ENCODE results near the gene MID1IP1.

MID1IP1 gene

DNA sequence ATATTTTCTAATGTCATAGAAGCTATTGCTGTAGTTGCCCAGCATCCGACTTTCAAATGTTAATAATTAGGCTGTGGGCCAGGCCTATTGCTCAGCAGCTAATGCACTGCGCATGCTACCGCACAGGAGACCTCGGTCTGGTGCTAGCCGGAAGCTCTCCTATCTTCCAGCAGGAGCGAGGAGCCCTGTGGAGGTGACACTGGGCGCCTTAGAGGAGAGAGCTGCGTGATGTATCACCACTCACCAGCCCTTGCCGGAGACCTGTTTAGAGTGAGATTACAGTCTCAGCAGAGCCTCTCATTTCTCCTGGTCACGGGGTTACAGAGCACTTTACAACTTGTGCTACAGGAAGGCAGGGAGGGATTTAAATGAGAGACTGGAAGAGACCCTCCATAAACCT lies 31.1 kb upstream of the MID1IP1 start:
- no peak for DNase-seq (ENCODE audit: low read depth, low spot score)
- CTCF ChIA-PET, result interaction anchor here (1.7 kb wide), 1 partner anchor 214 kb away, joined by 4 read pairs; no protein-coding TSS in a partner anchor

DNA sequence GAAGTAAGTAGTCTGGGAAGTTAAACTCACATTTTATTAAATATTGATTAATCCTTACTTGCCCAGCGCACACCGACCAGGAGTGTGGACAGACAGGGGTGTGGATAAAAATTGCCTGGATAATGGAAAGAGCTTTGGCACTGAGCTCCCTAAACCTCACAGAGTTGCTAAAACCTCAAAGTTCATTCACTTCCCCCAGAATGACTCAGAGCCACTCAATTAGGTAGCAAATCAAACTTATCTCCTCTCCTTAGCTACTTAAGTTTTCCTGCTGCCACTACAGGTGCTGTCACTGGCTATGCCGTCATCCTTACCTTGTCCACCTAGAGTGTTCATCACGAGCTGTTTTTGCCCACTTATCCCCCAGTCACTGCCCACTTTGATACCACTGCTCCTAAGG lies 27.0 kb upstream of the MID1IP1 start:
- no peak overlapping the region for H3K4me3 ChIP-seq (ENCODE audit: low read depth, low read length)
- ChIA-PET POLR2A (no interaction called here), CTCF (no interaction called here)
- DNase-seq (ENCODE audit: low read depth, low spot score), result no peak
- TF ChIP-seq, protein P1, sequence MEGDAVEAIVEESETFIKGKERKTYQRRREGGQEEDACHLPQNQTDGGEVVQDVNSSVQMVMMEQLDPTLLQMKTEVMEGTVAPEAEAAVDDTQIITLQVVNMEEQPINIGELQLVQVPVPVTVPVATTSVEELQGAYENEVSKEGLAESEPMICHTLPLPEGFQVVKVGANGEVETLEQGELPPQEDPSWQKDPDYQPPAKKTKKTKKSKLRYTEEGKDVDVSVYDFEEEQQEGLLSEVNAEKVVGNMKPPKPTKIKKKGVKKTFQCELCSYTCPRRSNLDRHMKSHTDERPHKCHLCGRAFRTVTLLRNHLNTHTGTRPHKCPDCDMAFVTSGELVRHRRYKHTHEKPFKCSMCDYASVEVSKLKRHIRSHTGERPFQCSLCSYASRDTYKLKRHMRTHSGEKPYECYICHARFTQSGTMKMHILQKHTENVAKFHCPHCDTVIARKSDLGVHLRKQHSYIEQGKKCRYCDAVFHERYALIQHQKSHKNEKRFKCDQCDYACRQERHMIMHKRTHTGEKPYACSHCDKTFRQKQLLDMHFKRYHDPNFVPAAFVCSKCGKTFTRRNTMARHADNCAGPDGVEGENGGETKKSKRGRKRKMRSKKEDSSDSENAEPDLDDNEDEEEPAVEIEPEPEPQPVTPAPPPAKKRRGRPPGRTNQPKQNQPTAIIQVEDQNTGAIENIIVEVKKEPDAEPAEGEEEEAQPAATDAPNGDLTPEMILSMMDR (IDR thresholded peaks at IDR 0.05; ENCODE audit: insufficient read depth, low read length, missing control alignments), result no peak

More for the DNA sequence above, 31.1 kb upstream of the MID1IP1 start:
- POLR2A ChIA-PET, result no interaction called here
- H3K4me3 ChIP-seq (ENCODE audit: low read depth, low read length), result no peak overlapping the region
- TF ChIP-seq, protein P1 (IDR thresholded peaks at IDR 0.05; ENCODE audit: insufficient read depth, low read length, missing control alignments), result no peak

DNA sequence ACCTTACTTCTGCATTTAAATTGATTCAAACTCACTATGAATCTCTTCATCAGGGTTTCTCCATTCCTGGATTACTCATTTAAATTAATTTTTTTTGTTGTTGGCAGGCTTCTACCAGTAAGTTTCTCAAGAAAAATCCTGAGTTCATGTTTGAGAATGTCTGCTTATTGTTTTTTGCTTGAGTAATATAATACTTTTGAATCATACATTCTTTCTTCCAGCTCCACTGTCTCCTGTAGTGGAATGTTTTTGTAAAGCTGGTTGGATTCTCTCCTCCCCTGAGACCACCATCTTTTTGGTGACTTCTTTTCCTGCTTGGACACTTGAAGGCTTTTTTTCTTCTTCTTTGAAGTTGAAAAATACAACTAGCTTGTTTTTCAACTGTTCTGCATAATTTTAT lies 4.3 kb upstream of the MID1IP1 start:
- POLR2A ChIA-PET, result no interaction called here
- CTCF ChIA-PET, result no interaction called here
- TF ChIP-seq, protein P1 (IDR thresholded peaks at IDR 0.05; ENCODE audit: insufficient read depth, low read length, missing control alignments), result no peak

DNA sequence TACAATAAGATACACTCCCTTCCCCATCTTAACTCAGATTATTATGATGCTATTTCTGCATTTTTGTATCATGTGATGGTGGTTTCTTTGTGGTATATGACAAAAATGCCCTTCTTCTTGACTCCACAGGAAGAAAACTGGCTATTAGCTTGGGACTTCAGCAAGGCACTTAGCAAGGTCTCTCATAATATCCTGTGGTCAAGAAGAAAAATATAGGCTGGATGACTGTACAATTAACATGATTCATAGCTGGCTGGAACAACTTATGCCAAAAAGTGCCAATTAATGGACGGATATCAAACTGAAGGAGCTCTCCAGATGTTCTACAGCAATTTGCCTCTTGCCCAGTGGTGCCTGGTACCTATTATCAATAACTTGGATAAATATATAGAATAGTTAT lies 2.3 kb upstream of the MID1IP1 start:
- ChIA-PET CTCF (no interaction called here), POLR2A (interaction anchor here (0.5 kb wide), 1 partner anchor 1706 kb away, joined by 3 read pairs; no protein-coding TSS in a partner anchor)
- H3K4me3 ChIP-seq (ENCODE audit: low read depth, low read length), result no peak overlapping the region
- TF ChIP-seq, protein P1 (IDR thresholded peaks at IDR 0.05; ENCODE audit: insufficient read depth, low read length, missing control alignments), result no peak
- DNase-seq (ENCODE audit: low read depth, low spot score), result peak; percentile 44

More for the DNA sequence above, 4.3 kb upstream of the MID1IP1 start:
- no peak overlapping the region for H3K4me3 ChIP-seq (ENCODE audit: low read depth, low read length)
- DNase-seq (ENCODE audit: low read depth, low spot score), result no peak

DNA sequence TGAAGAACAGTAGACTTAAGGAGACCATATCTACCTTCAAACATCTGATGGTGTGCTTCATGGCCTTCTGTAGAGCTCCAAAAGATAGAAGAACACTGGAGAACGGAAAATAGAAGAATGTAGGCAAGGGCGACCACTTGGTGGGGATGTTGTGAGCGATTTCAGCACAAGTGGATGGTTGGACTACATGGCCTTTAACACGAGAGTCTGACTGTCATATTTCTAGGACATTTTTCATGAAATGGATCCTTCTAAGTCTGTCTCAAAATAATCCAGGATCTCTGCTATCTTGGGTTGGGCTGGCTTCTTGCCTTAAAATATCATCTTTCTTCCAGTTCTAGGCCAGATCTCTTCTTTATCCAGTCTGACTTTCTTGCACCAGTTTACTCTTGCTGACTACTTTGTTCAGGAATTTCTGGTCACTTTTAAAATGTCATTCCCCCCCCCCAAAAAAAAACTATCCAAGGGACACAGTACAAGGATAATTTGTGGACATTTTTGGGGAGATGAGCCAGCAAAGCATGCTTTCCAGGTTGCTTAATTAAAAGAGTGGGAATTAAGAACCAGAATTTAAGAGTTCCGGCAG lies 1.2 kb upstream of the MID1IP1 start:
- H3K4me3 ChIP-seq (ENCODE audit: low read depth, low read length), result no peak overlapping the region
- DNase-seq (ENCODE audit: low read depth, low spot score), result no peak
- TF ChIP-seq, protein P1 (IDR thresholded peaks at IDR 0.05; ENCODE audit: insufficient read depth, low read length, missing control alignments), result no peak
- ChIA-PET CTCF (no interaction called here), POLR2A (no interaction called here)

DNA sequence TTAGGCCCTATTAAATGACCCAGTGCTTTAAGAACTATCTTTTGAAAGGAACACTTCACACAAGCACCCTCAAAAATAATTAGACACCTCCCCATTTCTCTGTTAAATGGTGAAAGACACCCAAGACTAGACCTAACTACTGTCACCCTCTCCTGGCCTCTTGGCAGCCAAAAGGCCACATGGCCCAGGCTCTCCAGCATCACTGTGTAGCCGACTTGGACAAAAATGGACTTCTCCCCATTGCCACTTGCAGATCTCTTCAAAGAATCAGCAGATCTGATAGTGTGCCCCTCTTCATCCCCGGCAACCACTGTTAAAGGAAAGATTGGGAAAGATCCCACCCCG lies 2.0 kb downstream of the MID1IP1 start:
- ChIA-PET CTCF (no interaction called here), POLR2A (no interaction called here)
- TF ChIP-seq, protein P1 (IDR thresholded peaks at IDR 0.05; ENCODE audit: insufficient read depth, low read length, missing control alignments), result no peak
- no peak for DNase-seq (ENCODE audit: low read depth, low spot score)
- H3K4me3 ChIP-seq (ENCODE audit: low read depth, low read length), result peak overlapping the region; percentile 67
